A549 (cell line): ENCODE results near the gene IRX2.

Source experiments
- MAFK ChIP-seq: fragments of 450-650 bp; IDR thresholded peaks from 2 replicates; pipeline ENCODE4 v1.6.1; 2014; ENCODE audit not compliant: partially characterized antibody
- POLR2A ChIP-seq: IDR thresholded peaks from 2 replicates; pipeline ENCODE4 v1.6.1; 2012; ENCODE audit warnings: mild to moderate bottlenecking, low read length
- TF ChIP-seq, protein P1 (sequence below): fragments of >200 bp; sonication (Bioruptor Twin); formaldehyde crosslinking; IDR thresholded peaks from 3 replicates; pipeline ENCODE4 v1.5.1; 2016

DNA sequence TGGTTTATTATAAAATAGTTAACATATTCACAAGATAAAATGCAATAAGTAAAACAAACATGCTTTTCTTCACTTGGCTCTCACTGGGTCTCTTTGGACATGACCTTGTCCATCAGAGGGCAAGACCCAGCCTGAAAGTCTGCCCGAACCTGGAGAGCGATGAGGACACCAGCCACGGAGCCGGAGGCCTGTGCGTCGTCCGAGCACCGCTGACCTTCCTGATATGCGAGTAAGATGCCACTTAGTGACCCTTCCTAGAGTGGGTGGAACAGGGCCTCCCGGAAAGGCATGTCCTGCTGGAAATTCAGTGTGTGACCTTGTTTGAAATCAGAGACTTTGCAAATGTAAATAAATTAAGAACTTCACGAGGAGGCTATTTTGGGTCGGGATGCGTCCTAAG, 52.9 kb downstream of the IRX2 start:
- TF ChIP-seq, protein P1, sequence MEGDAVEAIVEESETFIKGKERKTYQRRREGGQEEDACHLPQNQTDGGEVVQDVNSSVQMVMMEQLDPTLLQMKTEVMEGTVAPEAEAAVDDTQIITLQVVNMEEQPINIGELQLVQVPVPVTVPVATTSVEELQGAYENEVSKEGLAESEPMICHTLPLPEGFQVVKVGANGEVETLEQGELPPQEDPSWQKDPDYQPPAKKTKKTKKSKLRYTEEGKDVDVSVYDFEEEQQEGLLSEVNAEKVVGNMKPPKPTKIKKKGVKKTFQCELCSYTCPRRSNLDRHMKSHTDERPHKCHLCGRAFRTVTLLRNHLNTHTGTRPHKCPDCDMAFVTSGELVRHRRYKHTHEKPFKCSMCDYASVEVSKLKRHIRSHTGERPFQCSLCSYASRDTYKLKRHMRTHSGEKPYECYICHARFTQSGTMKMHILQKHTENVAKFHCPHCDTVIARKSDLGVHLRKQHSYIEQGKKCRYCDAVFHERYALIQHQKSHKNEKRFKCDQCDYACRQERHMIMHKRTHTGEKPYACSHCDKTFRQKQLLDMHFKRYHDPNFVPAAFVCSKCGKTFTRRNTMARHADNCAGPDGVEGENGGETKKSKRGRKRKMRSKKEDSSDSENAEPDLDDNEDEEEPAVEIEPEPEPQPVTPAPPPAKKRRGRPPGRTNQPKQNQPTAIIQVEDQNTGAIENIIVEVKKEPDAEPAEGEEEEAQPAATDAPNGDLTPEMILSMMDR = no peak
- no peak for TF ChIP-seq MAFK
- TF ChIP-seq POLR2A = no peak
